CD4-positive, alpha-beta T cell treated with Interleukin-21 for 1 hour (primary cell): ENCODE results near the gene P2RX7.
A peak's percentile ranks its signal among the peaks of the same experiment; 100 is the strongest.
"Not testable (repeated sequence)": the region's sequence is repeated elsewhere in the genome, so short reads cannot be mapped to it uniquely, and the experiment has no call there.

Source experiments
- DNase-seq: peaks from one replicate; pipeline ENCODE4 v3.0.0-alpha.2; 2020

The P2RX7 gene

DNA sequence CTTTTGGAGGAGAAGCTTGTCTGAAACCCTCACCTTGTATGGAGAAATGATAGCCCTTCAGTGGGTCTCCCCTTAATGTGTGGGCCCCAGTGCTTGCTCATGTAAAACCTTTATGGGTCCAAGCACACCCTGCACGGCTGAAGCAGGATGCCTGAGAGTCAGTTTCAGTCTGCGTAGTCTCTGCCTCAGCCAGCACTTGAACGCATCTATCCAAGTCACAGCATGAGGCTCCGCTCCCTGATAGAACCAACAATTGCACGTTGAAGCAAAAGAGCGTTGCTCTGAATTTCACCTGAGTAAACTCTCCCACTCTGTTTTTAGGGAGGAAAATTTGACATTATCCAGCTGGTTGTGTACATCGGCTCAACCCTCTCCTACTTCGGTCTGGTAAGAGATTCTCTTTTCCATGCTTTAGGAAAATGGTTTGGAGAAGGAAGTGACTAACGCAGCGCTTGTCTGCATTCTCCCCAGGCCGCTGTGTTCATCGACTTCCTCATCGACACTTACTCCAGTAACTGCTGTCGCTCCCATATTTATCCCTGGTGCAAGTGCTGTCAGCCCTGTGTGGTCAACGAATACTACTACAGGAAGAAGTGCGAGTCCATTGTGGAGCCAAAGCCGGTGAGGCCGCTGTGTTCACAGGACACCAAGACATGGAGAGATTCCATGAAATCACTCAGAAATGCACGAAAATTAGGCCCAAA is 44.3 kb downstream of the P2RX7 start:
- no peak for DNase-seq

DNA sequence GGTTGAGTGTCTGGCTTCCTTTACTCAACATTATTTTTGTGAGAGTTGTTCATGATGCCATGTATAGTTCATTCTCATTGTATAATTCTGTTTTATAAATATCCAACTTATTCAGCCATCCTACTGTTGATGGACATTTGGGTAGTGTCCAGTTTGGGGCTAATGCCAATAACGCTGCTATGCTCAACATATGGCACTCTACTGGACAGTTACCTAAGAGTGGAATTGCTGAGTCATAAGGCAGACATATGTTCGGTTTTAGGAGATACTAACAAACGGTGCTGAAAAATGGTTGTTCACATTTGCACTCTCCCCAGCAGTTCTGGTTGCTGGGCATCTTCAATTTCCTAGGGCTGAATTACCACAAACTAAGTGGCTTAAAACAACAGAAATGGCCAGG is 48.5 kb downstream of the P2RX7 start:
- no peak for DNase-seq

DNA sequence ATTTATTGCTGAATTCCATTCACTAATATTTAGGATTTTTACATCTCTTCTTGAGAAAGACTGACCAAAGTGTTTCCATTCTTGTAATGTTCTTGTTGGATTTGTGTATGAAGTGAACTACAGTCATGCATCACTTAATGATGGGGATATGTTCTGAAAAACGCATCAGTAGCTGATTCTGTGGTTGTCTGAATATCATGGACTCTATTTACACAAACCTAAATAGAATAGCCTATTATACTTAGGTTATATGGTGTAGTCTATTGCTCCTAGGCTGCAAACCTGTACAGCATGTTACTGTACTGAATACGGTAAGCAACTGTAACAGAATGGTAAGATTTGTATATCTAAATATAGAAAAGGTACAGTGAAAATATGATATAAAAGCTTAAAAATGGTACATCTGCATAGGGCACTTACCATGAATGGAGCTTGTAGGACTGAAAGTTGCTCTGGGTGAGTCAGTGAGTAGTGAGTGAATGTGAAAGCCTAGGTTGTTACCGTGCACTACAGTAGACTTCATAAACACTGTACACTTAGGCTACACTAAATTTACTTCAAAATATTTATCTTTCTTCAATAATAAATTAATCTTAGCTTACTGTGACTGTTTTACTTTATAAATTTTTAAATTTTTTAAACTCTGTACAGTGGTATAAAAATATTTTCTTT is 49.7 kb downstream of the P2RX7 start:
- DNase-seq = no peak

DNA sequence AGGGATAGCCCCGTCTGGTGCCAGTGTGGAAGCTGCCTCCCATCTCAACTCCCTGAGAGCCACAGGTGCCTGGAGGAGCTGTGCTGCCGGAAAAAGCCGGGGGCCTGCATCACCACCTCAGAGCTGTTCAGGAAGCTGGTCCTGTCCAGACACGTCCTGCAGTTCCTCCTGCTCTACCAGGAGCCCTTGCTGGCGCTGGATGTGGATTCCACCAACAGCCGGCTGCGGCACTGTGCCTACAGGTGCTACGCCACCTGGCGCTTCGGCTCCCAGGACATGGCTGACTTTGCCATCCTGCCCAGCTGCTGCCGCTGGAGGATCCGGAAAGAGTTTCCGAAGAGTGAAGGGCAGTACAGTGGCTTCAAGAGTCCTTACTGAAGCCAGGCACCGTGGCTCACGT is 51.7 kb downstream of the P2RX7 start:
- no peak for DNase-seq

DNA sequence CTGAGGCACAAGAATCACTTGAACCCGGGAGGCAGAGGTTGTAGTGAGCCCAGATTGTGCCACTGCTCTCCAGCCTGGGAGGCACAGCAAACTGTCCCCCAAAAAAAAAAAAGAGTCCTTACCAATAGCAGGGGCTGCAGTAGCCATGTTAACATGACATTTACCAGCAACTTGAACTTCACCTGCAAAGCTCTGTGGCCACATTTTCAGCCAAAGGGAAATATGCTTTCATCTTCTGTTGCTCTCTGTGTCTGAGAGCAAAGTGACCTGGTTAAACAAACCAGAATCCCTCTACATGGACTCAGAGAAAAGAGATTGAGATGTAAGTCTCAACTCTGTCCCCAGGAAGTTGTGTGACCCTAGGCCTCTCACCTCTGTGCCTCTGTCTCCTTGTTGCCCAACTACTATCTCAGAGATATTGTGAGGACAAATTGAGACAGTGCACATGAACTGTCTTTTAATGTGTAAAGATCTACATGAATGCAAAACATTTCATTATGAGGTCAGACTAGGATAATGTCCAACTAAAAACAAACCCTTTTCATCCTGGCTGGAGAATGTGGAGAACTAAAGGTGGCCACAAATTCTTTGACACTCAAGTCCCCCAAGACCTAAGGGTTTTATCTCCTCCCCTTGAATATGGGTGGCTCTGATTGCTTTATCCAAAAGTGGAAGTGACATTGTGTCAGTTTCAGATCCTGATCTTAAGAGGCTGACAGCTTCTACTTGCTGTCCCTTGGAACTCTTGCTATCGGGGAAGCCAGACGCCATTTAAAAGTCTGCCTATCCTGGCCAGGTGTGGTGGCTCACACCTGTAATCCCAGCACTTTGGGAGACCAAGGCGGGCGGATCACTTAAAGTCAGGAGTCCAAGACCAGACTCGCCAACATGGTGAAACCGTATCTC is 52.6 kb downstream of the P2RX7 start:
- no peak for DNase-seq

DNA sequence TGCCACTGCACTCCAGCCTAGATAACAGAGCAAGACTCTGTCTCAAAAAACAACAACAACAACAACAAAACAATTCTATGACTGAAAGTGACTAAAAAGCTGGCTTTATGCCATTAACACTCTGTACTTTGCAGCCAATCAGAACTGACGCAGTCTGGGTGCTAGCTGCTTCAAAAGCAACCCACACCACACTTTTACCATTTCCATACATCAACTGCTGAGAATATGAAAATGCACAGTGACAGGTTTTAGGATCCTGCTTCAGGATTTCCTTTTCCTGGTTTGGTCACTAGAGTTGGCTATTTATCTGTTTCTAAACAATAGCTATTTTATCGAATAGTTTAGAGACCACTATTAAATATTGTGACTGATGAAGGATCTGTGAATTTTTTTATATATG is 54.1 kb downstream of the P2RX7 start:
- no peak for DNase-seq

DNA sequence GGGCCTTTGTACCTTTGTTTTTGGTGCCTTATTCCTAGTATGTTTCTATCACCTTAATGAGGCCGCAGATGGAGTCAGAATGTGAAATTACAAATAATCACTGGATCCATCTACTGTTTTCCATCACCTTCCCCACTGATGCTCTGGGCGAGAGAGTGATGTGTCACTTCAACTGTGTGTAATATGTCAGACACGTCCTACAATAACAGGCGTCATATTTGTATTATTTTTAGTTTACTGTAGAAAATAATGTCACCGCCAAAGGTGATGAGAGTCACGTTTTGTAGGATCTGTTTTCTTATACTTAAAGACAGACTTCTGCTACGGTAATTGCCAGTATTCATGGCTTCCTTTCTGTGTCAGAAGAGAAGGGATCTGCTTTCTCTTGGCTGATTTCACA is 54.8 kb downstream of the P2RX7 start:
- DNase-seq = no peak

DNA sequence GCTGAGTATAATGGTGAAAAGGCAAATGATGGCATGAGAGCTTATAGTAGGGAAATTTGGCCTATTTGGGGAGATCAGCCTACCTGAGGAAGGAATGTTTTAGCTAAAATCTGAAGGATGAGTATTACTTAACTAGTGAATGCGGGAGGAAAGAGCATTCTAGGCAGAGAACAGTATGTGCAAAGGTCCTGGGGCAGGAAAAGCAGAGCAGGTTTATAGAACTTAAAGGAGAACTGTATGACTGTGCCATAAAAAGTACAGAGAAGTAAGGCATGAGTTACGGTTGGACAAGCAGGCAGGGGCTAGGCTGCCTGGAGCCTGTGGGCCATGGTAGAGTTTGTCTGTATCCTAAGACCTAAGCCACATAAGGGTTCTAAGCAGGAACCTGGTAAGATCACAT is 55.6 kb downstream of the P2RX7 start:
- no peak for DNase-seq

DNA sequence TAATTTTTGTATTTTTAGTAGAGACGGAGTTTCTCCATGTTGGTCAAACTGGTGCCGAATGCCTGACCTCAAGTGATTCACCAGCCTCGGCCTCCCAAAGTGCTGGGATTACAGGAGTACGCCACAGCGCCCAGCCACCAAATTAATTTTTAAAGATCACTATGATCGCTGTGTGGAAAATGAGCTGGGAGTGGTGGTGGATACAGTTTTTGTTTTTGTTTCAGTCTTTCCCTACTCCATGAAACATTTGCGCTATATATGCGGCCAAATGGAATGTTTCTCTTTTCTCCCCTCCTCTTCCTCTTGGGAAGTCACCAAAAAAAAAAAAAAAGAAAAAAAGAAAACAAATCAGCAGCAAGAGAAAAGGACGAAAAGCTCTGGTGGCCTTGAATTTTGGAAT is 56.5 kb downstream of the P2RX7 start:
- DNase-seq = no peak

DNA sequence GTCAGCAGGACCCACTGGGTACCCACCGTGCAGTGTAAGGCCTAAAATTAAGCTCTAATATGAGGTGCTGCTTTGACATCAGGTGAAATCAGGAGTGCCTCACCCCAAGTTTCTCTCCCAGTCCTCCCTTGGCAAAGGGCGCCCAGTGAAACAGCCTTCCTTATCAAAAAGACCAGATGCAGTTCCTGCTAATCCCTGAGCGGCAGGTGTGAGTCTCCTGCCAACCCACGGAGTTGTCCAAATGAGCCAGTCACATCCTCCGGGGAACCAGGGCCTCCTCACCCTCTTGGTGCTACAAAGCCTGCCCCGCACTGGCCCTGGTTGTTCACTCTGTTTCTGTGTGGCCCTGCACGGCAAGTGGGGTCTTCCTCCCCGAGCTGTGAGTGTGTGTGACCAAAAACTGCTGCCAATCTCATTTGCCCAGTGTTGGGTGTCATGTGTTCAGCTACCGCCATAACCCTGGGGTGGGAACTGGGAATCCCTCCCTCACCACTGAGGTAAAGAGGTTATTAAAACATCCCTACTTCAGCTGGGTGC is 57.0 kb downstream of the P2RX7 start:
- DNase-seq = no peak

DNA sequence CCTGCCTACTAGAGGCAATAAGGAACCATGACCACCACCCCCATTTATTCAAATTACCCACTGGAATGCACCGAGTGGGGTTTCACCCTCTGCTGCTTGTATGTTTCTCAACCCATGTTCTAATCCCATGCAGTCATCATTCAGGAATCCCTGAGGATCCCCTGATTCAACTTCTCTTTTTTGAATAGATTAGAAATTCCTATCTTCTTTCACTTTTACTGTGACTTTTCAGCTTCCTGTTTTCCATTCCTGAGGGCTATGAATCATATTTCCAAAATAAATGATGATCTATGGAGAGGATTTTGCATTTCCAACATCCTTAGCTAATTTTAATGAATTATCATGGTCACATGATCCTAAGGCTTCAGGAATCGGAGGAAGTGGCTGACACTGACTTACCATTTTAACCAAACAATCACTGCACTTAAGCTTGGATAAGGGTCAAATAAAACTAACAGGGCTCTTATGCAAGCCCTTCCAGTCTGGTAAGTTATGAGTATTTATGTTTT is 57.9 kb downstream of the P2RX7 start:
- DNase-seq = peak; percentile 8

DNA sequence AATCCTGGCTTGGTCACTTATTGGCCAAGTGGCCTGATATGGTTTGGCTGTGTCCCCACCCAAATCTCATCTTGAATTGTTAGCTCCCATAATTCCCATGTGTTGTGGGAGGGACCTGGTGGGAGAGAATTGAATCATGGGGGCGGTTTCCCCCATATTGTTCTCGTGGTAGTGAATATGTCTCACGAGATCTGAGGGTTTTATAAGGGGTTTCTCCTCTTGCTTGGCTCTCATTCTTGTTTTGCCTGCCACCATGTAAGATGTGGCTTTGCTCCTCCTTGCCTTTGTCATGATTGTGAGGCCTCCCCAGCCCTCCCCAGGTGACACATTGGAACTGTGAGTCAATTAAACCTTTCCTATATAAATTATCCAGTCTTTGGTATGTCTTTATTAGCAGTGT is 58.5 kb downstream of the P2RX7 start:
- DNase-seq = no peak

DNA sequence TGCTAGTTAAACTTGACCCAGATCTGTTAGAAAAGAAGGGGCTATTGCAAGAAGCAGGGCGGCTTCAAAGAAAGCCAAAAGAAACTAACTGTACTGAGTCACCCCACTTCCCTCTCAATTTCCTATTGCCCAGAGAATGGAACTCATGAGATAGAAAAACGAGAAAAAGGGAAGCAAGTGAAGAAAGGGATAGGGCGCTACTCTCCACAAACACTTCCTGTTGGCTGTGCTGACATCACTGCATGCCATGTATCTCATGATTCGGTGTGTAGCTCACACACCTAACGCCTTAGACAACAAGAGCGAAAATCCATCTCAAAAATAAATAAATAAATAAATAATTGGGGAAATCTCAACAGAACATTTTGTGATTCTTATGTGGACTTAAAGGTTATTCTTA is 64.2 kb downstream of the P2RX7 start:
- peak; percentile 25 for DNase-seq

DNA sequence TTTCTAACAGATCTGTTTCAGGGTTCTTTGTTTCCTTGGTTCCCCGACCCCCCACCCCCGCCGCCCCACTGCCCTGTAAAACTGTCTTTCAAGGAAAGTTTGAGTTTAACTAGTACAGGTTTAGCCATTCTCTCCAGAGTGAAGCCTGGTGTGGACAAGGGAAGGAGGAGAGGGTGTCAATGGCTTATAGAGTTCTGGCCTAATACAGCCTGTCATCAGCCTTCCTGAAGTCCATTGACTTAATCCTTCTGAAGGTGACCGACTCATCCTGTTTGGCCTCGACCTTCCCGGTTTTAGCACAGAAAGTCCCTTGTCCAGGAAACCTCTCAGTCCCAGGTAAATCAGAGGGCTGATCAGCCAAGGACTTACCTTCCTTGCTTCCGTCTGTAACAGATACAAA is 66.3 kb downstream of the P2RX7 start:
- DNase-seq = no peak

DNA sequence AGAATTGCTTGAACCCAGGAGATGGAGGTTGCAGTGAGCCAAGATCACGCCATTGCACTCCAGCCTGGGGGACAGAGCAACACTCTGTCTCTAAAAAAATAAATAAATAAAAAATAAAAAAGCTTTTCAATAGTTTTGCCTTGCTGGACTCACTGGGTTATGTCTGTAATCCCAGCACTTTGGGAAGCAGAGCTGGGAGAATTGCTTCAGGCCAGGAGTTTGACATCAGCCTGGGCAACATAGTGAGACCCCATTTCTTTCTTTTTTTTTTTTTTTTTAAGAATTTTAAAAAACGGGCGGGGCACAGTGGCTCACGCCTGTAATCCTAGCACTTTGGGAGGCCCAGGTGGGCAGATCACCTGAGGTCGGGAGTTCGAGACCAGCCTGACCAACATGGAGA is 68.5 kb downstream of the P2RX7 start:
- DNase-seq = not testable (repeated sequence)

DNA sequence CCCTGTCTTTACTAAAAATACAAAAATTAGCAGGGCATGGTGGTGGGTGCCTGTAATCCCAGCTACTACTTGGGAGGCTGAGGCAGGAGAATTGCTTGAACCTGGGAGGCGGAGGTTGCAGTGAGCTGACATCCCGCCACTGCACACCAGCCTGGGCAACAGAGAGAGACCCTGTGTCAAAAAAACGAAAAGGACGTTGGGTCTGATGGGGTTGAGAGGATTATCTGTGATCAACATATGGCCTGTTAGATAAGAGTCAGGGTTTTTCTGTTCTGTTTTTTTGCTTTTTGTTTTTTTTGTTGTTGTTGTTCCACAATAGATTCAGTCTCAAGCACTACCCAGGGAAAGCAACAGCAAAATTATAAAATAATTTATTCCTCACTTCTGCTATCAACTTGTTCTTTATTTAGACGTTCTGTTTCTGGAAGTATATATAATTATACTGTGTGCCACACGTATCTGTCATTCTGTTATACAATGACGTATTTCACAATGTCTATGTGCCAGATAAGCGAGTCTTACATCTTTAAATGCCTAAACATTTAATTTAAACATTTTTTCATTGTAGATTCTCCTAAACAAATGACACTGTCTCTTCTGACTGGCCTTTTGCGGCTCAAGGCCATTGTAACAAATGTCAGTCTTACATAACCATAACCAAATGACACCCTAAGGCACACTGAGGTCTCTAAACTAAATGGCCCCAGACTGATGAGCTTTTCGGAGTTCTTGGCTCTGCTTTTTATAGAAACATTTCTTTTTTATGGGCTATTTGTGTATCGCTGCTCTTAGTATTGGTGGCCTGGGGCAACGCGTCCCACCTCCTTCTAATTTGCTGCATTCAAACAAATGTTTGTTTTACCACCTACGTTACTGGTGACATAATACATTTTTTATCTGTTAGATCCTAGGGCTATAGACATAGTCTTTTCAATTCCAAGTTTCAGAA is 70.0 kb downstream of the P2RX7 start:
- DNase-seq = no peak

DNA sequence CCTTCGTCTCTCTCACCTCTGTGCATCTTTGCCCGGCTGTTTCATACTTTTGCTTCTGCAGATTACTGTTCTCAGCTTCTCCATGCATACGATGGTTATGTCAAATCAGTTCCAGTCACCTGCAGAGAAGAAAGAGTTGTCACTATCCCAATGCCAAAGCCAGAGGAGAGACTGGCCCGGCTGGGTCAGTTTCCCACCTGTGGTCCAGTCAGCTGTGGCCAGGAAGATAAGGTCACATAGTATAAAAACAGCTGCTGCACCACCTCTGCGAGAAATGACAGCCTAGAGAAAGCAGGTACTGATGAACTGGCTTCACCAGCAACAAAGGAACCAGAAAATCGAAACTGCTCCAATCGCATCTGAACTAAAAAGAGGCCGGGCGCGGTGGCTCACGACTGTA is 70.8 kb downstream of the P2RX7 start:
- DNase-seq = no peak

DNA sequence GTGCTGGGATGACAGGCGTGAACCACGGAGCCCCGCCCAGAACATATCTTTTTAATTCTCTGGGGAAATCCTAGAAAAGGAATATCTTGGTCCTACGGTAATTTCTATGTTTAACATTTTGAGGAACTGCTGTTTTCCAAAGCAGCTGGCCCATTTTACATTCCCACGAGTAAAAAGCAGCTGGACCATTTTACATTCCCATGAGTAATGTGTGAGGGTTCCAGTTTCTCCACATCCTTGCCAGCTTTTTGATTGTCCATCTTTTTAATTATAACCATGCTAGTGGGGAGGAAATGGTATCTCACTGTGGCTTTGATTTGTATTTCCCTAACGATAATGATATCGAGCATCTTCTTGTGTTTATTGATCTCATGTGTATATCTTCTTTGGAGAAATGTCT is 72.8 kb downstream of the P2RX7 start:
- no peak for DNase-seq

DNA sequence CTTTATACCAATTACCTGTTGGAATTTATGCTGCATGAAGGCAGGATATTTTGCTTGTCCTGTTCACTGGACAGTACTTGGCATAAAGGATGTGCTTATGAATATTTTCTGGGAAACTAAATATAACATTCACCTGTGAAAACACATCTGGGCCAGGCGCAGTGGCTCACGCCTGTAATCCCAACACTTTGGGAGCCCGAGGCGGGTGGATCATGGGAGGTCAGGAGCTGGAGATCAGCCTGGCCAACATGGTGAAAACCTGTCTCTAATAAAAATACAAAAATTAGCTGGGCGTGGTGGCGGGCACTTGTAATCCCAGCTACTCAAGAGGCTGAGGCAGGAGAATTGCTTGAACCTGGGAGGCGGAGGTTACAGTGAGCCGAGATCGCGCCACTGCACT is 75.9 kb downstream of the P2RX7 start:
- DNase-seq = not testable (repeated sequence)

DNA sequence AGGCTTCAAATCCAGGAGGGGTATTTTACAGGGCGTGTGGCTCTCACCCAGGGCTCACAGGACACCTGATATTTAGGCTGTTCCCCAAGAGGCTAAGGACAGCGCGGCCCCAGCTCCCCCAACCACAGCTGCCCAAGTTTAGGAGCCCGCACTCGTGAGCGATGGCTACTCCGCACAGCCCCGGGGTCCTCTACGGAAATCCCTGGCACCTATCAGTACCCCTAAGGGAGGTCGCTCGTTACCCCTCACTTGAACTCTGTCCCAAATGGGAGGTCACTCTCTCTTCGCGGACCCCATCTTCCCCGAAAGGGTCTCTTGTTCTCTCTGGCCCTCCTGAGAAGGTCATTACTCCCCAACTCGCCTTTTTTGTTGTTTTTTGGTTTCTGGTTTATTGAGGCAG is 76.5 kb downstream of the P2RX7 start:
- DNase-seq = no peak

DNA sequence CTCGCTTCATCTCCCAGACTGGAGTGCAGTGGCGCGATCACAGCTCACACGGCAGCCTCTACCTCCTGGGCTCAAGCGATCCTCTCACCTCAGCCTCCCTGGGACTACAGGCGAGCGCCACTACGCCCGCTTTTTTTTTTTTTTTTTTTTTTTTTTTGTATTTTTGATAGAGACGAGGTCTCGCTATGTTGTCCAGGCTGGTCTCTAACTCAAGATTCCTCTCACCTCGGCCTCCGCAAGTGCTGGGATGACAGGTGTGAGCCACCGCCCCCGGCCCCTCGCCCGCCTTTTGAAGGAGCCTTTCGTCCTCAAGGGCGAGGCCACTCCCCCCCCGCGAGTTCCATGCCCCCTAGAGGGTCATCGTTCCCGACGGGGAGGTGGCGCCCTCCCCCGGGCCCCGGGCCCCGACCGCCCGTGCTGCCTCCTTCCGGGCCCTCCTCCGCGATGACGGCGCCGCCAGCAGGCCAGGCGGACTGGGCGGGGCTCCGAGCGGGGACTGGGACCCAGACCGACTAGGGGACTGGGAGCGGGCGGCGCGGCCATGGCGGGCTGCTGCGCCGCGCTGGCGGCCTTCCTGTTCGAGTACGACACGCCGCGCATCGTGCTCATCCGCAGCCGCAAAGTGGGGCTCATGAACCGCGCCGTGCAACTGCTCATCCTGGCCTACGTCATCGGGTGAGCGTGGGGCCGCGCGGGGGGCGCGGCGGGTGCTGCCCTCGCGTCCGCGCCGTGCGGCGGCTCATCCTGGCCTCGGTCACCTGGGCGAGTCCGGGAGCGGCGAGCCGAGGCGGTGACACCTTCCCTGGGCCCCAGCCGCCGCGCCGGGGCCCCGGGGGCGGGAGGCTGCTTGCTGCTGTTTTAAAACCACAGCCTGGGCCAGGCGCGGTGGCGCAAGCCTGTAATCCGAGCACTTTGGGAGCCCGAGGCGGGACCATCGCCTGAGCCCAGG is 77.2 kb downstream of the P2RX7 start, which contains the start of gene P2RX4:
P2RX4 (plus strand) TSS at position 506 of the 949 bp plus-strand sequence; CDS start at position 542, 36 bp downstream.
- peak; percentile 91 for DNase-seq
